HEK293 (cell line): ENCODE data around the gene ATP6V0E2.

ENCODE experiments used
- CTCF ChIA-PET: fragments of 350-600 bp; formaldehyde crosslinking; extraction: SDS; loops from one replicate; lab custom pipeline; 2021; ENCODE audit warnings: antibody characterized with exemption; lab: Yijun Ruan, JAX
- POLR2A ChIA-PET: fragments of 300-600 bp; formaldehyde crosslinking; extraction: SDS; loops from one replicate; lab custom pipeline; 2020; ENCODE audit warnings: antibody characterized with exemption, inconsistent platforms; lab: Yijun Ruan, JAX
- H3K27ac ChIP-seq: fragments of 200-500 bp; sonication (Bioruptor generic); 2 replicates; pipeline ENCODE4 v1.5.1; 2014; ENCODE audit warnings: low read depth, low read length, control low read depth, inconsistent platforms; ENCODE audit errors: extremely low read depth
- H3K36me3 ChIP-seq, 2 experiments: fragments of 200-500 bp in 1 of 2; sonication (Bioruptor generic) in 1 of 2; 1 replicate in 1 of 2; 2 replicates in 1 of 2; pipeline ENCODE4 v1.5.1; 2014 to 2017; ENCODE audit warnings: inconsistent platforms in 2 of 2, low read length in 2 of 2; ENCODE audit not compliant: control insufficient read depth in 2 of 2, insufficient read depth in 1 of 2
- H3K4me1 ChIP-seq: fragments of 200-500 bp; sonication (Bioruptor generic); 2 replicates; pipeline ENCODE4 v1.5.1; 2014; ENCODE audit warnings: mild to moderate bottlenecking, low read length, inconsistent platforms; ENCODE audit not compliant: control insufficient read depth, insufficient read depth
- H3K4me3 ChIP-seq: 2 replicates; pipeline ENCODE4 v1.5.1; 2011; ENCODE audit warnings: low read depth, mild to moderate bottlenecking, control low read depth, low read length, moderate library complexity
- H3K9me3 ChIP-seq: fragments of 200-500 bp; sonication (Bioruptor generic); 2 replicates; pipeline ENCODE4 v1.5.1; 2014; ENCODE audit warnings: low read depth, low read length, inconsistent platforms; ENCODE audit not compliant: control insufficient read depth, insufficient read depth
- GLIS1 ChIP-seq: fragments of 450-650 bp; formaldehyde crosslinking; IDR thresholded peaks from 2 replicates; pipeline ENCODE4 v1.5.1; 2016; ENCODE audit warnings: missing biosample characterization, missing genetic modification characterization
- HOXD13 ChIP-seq: sonication (generic); formaldehyde crosslinking; IDR thresholded peaks from 2 replicates; pipeline ENCODE4 v1.8.0; 2022; ENCODE audit warnings: missing genetic modification reagents, borderline replicate concordance
- KLF10 ChIP-seq: fragments of 450-650 bp; IDR thresholded peaks from 2 replicates; pipeline ENCODE4 v1.5.1; 2018; ENCODE audit warnings: missing biosample characterization, mild to moderate bottlenecking, missing genetic modification characterization
- TRIM28 ChIP-seq: IDR thresholded peaks from 2 replicates; pipeline ENCODE4 v1.6.1; 2011; ENCODE audit warnings: low read length, control low read depth, borderline replicate concordance
- ZBTB1 ChIP-seq: fragments of 450-650 bp; formaldehyde crosslinking; IDR thresholded peaks from 2 replicates; pipeline ENCODE4 v1.5.1; 2016; ENCODE audit warnings: missing biosample characterization, missing genetic modification characterization
- ZEB2 ChIP-seq: fragments of 450-650 bp; formaldehyde crosslinking; IDR thresholded peaks from 2 replicates; pipeline ENCODE4 v1.5.1; 2016; ENCODE audit warnings: missing biosample characterization, missing genetic modification characterization
- ZFHX2 ChIP-seq: fragments of 450-650 bp; formaldehyde crosslinking; conservative IDR thresholded peaks from 2 replicates; pipeline ENCODE4 v1.5.1; 2016; ENCODE audit warnings: missing biosample characterization, missing genetic modification characterization
- ZNF10 ChIP-seq: fragments of 450-650 bp; formaldehyde crosslinking; IDR thresholded peaks from 2 replicates; pipeline ENCODE4 v1.5.1; 2017; ENCODE audit warnings: missing biosample characterization, missing genetic modification characterization
- ZNF112 ChIP-seq: fragments of 450-650 bp; formaldehyde crosslinking; IDR thresholded peaks from 2 replicates; pipeline ENCODE4 v1.5.0; 2017; ENCODE audit warnings: missing biosample characterization, missing genetic modification characterization
- ZNF114 ChIP-seq: fragments of 450-650 bp; formaldehyde crosslinking; IDR thresholded peaks from 2 replicates; pipeline ENCODE4 v1.5.0; 2017; ENCODE audit warnings: missing biosample characterization, missing genetic modification characterization
- ZNF175 ChIP-seq: fragments of 450-650 bp; formaldehyde crosslinking; IDR thresholded peaks from 2 replicates; pipeline ENCODE4 v1.5.1; 2016; ENCODE audit warnings: missing biosample characterization, missing genetic modification characterization
- ZNF37A ChIP-seq: fragments of 450-650 bp; IDR thresholded peaks from 2 replicates; pipeline ENCODE4 v1.5.1; 2018; ENCODE audit warnings: missing biosample characterization, missing genetic modification characterization
- ZNF404 ChIP-seq: fragments of 450-650 bp; formaldehyde crosslinking; IDR thresholded peaks from 2 replicates; pipeline ENCODE4 v1.5.1; 2017; ENCODE audit warnings: missing biosample characterization, missing genetic modification characterization
- ZNF514 ChIP-seq: fragments of 450-650 bp; formaldehyde crosslinking; IDR thresholded peaks from 2 replicates; pipeline ENCODE4 v1.5.1; 2016; ENCODE audit warnings: missing biosample characterization, missing genetic modification characterization
- ZNF610 ChIP-seq: fragments of 450-650 bp; formaldehyde crosslinking; IDR thresholded peaks from 2 replicates; pipeline ENCODE4 v1.5.1; 2016; ENCODE audit warnings: missing biosample characterization, missing genetic modification characterization, borderline replicate concordance
- ZNF658 ChIP-seq: fragments of 450-650 bp; formaldehyde crosslinking; IDR thresholded peaks from 2 replicates; pipeline ENCODE4; 2016; ENCODE audit warnings: missing biosample characterization, missing genetic modification characterization
- ZXDB ChIP-seq: fragments of 450-650 bp; formaldehyde crosslinking; IDR thresholded peaks from 2 replicates; pipeline ENCODE4 v1.5.1; 2016; ENCODE audit warnings: missing biosample characterization, missing genetic modification characterization
- TF ChIP-seq, protein P1 (sequence below): fragments of 450-650 bp; formaldehyde crosslinking; IDR thresholded peaks from 2 replicates; pipeline ENCODE4 v1.5.1; 2016; ENCODE audit warnings: missing biosample characterization, missing genetic modification characterization, borderline replicate concordance
- TF ChIP-seq, protein P2 (sequence below): fragments of 450-650 bp; formaldehyde crosslinking; IDR thresholded peaks from 2 replicates; pipeline ENCODE4 v1.5.1; 2016; ENCODE audit warnings: missing biosample characterization, missing genetic modification characterization
- TF ChIP-seq, protein P3 (sequence below): fragments of 450-650 bp; formaldehyde crosslinking; IDR thresholded peaks from 2 replicates; pipeline ENCODE4 v1.5.0; 2017; ENCODE audit warnings: missing biosample characterization, missing genetic modification characterization, borderline replicate concordance
- TF ChIP-seq, protein P4 (sequence below): fragments of 450-650 bp; formaldehyde crosslinking; IDR thresholded peaks from 2 replicates; pipeline ENCODE4 v1.5.1; 2016; ENCODE audit warnings: missing biosample characterization, missing genetic modification characterization

ATP6V0E2 gene

DNA sequence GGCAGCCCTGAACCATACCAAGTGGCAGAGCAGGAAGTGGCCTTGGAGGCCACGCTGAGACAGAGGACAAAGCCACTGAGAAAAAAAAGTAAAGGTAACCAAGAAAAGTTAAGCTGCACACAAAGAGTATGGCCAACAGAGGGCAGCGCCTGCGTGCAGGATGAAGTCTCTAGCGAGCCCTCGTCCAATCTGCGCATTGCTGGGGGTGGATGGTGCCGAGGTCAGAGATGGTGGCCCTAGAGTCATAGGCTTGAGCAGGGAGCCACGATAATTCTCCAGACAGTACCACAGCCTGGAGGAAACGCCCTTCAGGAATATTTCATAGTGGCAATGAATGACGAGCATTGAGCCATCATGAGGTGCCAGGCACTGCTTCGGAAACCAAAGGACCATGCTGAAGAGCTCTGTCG lies 9.7 kb downstream of the ATP6V0E2 start (continued):
- TF ChIP-seq, protein P1, sequence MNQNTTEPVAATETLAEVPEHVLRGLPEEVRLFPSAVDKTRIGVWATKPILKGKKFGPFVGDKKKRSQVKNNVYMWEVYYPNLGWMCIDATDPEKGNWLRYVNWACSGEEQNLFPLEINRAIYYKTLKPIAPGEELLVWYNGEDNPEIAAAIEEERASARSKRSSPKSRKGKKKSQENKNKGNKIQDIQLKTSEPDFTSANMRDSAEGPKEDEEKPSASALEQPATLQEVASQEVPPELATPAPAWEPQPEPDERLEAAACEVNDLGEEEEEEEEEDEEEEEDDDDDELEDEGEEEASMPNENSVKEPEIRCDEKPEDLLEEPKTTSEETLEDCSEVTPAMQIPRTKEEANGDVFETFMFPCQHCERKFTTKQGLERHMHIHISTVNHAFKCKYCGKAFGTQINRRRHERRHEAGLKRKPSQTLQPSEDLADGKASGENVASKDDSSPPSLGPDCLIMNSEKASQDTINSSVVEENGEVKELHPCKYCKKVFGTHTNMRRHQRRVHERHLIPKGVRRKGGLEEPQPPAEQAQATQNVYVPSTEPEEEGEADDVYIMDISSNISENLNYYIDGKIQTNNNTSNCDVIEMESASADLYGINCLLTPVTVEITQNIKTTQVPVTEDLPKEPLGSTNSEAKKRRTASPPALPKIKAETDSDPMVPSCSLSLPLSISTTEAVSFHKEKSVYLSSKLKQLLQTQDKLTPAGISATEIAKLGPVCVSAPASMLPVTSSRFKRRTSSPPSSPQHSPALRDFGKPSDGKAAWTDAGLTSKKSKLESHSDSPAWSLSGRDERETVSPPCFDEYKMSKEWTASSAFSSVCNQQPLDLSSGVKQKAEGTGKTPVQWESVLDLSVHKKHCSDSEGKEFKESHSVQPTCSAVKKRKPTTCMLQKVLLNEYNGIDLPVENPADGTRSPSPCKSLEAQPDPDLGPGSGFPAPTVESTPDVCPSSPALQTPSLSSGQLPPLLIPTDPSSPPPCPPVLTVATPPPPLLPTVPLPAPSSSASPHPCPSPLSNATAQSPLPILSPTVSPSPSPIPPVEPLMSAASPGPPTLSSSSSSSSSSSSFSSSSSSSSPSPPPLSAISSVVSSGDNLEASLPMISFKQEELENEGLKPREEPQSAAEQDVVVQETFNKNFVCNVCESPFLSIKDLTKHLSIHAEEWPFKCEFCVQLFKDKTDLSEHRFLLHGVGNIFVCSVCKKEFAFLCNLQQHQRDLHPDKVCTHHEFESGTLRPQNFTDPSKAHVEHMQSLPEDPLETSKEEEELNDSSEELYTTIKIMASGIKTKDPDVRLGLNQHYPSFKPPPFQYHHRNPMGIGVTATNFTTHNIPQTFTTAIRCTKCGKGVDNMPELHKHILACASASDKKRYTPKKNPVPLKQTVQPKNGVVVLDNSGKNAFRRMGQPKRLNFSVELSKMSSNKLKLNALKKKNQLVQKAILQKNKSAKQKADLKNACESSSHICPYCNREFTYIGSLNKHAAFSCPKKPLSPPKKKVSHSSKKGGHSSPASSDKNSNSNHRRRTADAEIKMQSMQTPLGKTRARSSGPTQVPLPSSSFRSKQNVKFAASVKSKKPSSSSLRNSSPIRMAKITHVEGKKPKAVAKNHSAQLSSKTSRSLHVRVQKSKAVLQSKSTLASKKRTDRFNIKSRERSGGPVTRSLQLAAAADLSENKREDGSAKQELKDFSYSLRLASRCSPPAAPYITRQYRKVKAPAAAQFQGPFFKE (tag by site-specific recombination): no peak
- 0 out of 2 replicates have a peak, but pooled peaks have one; percentile 55 for TF ChIP-seq TRIM28
- peak; percentile 62 for TF ChIP-seq GLIS1 (tag by site-specific recombination)
- TF ChIP-seq, protein P2, sequence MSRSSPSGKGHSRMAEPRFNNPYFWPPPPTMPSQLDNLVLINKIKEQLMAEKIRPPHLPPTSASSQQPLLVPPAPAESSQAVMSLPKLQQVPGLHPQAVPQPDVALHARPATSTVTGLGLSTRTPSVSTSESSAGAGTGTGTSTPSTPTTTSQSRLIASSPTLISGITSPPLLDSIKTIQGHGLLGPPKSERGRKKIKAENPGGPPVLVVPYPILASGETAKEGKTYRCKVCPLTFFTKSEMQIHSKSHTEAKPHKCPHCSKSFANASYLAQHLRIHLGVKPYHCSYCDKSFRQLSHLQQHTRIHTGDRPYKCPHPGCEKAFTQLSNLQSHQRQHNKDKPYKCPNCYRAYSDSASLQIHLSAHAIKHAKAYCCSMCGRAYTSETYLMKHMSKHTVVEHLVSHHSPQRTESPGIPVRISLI (tag by site-specific recombination): peak; percentile 58
- TF ChIP-seq, protein P3, sequence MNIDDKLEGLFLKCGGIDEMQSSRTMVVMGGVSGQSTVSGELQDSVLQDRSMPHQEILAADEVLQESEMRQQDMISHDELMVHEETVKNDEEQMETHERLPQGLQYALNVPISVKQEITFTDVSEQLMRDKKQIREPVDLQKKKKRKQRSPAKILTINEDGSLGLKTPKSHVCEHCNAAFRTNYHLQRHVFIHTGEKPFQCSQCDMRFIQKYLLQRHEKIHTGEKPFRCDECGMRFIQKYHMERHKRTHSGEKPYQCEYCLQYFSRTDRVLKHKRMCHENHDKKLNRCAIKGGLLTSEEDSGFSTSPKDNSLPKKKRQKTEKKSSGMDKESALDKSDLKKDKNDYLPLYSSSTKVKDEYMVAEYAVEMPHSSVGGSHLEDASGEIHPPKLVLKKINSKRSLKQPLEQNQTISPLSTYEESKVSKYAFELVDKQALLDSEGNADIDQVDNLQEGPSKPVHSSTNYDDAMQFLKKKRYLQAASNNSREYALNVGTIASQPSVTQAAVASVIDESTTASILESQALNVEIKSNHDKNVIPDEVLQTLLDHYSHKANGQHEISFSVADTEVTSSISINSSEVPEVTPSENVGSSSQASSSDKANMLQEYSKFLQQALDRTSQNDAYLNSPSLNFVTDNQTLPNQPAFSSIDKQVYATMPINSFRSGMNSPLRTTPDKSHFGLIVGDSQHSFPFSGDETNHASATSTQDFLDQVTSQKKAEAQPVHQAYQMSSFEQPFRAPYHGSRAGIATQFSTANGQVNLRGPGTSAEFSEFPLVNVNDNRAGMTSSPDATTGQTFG (tag by site-specific recombination): no peak
- TF ChIP-seq, protein P4, sequence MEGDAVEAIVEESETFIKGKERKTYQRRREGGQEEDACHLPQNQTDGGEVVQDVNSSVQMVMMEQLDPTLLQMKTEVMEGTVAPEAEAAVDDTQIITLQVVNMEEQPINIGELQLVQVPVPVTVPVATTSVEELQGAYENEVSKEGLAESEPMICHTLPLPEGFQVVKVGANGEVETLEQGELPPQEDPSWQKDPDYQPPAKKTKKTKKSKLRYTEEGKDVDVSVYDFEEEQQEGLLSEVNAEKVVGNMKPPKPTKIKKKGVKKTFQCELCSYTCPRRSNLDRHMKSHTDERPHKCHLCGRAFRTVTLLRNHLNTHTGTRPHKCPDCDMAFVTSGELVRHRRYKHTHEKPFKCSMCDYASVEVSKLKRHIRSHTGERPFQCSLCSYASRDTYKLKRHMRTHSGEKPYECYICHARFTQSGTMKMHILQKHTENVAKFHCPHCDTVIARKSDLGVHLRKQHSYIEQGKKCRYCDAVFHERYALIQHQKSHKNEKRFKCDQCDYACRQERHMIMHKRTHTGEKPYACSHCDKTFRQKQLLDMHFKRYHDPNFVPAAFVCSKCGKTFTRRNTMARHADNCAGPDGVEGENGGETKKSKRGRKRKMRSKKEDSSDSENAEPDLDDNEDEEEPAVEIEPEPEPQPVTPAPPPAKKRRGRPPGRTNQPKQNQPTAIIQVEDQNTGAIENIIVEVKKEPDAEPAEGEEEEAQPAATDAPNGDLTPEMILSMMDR: peak; percentile 88
- TF ChIP-seq, all 188 proteins: peak for 8

DNA sequence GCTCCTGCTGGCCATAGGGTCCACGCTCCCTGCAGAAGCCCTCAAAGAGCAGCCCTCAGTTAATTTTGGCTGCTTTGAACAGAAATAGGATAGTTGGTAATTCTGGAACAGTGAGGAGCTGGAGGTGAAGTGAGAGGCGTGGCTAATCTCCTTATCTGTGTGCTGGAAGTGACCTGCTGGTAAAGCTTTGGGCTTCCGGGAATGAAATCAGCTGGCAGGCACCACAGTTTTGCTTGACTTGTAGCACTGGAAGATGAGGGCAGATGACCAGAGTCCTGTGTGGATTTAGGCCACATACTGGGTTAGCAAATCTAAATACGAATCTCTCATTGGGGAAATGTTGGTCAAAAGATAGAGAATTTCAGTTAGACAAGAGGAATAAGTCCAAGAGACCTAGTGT lies 10.2 kb downstream of the ATP6V0E2 start:
- TF ChIP-seq ZNF610 (tag by site-specific recombination) (no peak), ZFHX2 (no peak), ZBTB1 (tag by site-specific recombination) (no peak), ZEB2 (tag by site-specific recombination) (no peak), ZNF175 (tag by site-specific recombination) (no peak), ZNF37A (tag by site-specific recombination) (no peak), HOXD13 (CRISPR knock-in tag) (no peak), ZNF404 (no peak), ZNF10 (tag by site-specific recombination) (no peak), ZNF514 (tag by site-specific recombination) (no peak), ZXDB (tag by site-specific recombination) (no peak), ZNF112 (tag by site-specific recombination) (no peak), KLF10 (tag by site-specific recombination) (no peak), ZNF658 (no peak), ZNF114 (tag by site-specific recombination) (no peak)
- Histone ChIP-seq H3K4me3 (no peak overlapping the region), H3K36me3 (peaks cover 0 to 18% of the 10 kb centered on the region in 2 experiments; a peak in 1 of 3 replicates), H3K4me1 (no peaks in the 10 kb centered on the region), H3K9me3 (no peaks in the 10 kb centered on the region), H3K27ac (no peak overlapping the region)
- POLR2A ChIA-PET: interaction anchor here (0.7 to 1.0 kb wide), 2 partner anchors 44 to 1366 kb away, joined by 3 to 6 read pairs; no protein-coding TSS in a partner anchor
- CTCF ChIA-PET: interaction anchor here (0.6 to 2.8 kb wide), 8 partner anchors 9 to 521 kb away, joined by 3 to 14 read pairs (median 4); a partner anchor contains a TSS
